Erythroblast (primary cell): ENCODE data around the gene HTATSF1.

ENCODE experiments used
- GATA1 ChIP-seq: IDR thresholded peaks from 2 replicates; pipeline ENCODE4 v1.6.1; 2011; ENCODE audit warnings: low read depth, mild to moderate bottlenecking, control low read depth, low read length, moderate library complexity
- POLR2A ChIP-seq: IDR thresholded peaks from 2 replicates; pipeline ENCODE4 v1.6.1; 2011; ENCODE audit warnings: mild to moderate bottlenecking, low read length

DNA sequence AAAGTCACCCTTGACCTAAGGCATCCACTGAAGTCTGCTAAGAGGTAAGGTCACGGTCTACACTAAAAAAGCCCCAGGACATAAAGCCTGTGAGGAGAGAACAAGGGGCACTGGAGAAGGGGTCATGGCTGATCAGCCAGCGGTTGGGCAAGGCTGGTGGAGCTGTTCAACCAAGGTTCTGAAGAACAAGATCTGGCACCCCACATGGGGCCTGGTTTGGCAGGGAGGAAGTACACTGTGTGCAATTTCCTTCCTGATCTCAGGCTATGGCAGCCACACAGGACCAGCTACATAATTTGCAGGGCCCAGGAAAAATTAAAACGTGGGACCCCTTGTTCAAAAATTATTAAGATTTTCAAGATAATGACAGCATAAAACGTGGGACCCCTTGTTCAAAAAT lies 23.7 kb upstream of the HTATSF1 start:
- no peak for TF ChIP-seq POLR2A
- no peak for TF ChIP-seq GATA1
